Cardiac muscle cell (in vitro differentiated cells and primary cell): ENCODE data around the gene SLC5A10. TPM values are rescaled to one million over a fixed set of nuclear protein-coding genes. Genes with fewer than 3 reads are reported as not detected.
"Not testable (repeated sequence)": the region's sequence is repeated elsewhere in the genome, so short reads cannot be mapped to it uniquely, and the experiment has no call there.

Experiments used
- DNase-seq, 2 donors: peaks; one replicate each; pipeline versions ENCODE4 v3.0.0 to v3.0.0-alpha.2; 2010 to 2017; ENCODE audit warnings: low read depth in 1 of 2, low spot score in 1 of 2
- H3K27ac ChIP-seq: fragments of 200-600 bp; sonication (generic); 2 replicates; pipeline ENCODE4 v1.5.1; 2016
- H3K27me3 ChIP-seq: fragments of 200-600 bp; sonication (generic); 2 replicates; pipeline ENCODE4 v1.6.0; 2016; ENCODE audit warnings: control low read depth
- H3K36me3 ChIP-seq: fragments of 200-600 bp; sonication (generic); 2 replicates; pipeline ENCODE4 v1.5.1; 2016; ENCODE audit warnings: control low read depth
- H3K4me1 ChIP-seq: fragments of 200-600 bp; sonication (generic); 2 replicates; pipeline ENCODE4 v1.8.1; 2017; ENCODE audit warnings: low read depth, mild to moderate bottlenecking, mixed run types
- H3K4me3 ChIP-seq: fragments of 200-600 bp; sonication (generic); 2 replicates; pipeline ENCODE4 v1.5.1; 2016; ENCODE audit warnings: mild to moderate bottlenecking
- H3K9me3 ChIP-seq: fragments of 200-600 bp; sonication (generic); 2 replicates; pipeline ENCODE4 v1.5.1; 2017; ENCODE audit warnings: low read depth, mild to moderate bottlenecking, control low read depth
- polyA plus RNA-seq: library from polyadenylated mRNA; unstranded; fragments of >200 nt; fragmentation: Nextera tagmentation; extraction: Ambion mirVana; gene quantifications from 2 replicates; pipeline ENCODE4 v1.2.1, GENCODE V29; 2016
- total RNA-seq: library from RNA; depleted of rRNA; stranded (reverse); fragments of >200 nt; gene quantifications from 2 replicates; pipeline ENCODE4 v1.2.3, GENCODE V29; 2016

SLC5A10 gene
- total and polyA plus RNA-seq, 2 experiments from 2014 or later: 0.06 TPM; not detected in 1

- not testable (repeated sequence) for DNase-seq, H3K36me3 ChIP-seq, H3K4me3 ChIP-seq, H3K27ac ChIP-seq, H3K9me3 ChIP-seq, H3K4me1 ChIP-seq, H3K27me3 ChIP-seq
These were observed 86.8 kb downstream of the SLC5A10 start for GRCh38 chr17:19038730-19039129.

GRCh38 chr17:19040350-19040749 lies 88.4 kb downstream of the SLC5A10 start:
- not testable (repeated sequence) for H3K27me3 ChIP-seq, H3K9me3 ChIP-seq, H3K27ac ChIP-seq, H3K4me3 ChIP-seq, H3K36me3 ChIP-seq, DNase-seq, H3K4me1 ChIP-seq

- H3K36me3 ChIP-seq, DNase-seq, H3K9me3 ChIP-seq, H3K4me1 ChIP-seq, H3K27me3 ChIP-seq, H3K27ac ChIP-seq, H3K4me3 ChIP-seq: not testable (repeated sequence)
These were observed 89.9 kb downstream of the SLC5A10 start for GRCh38 chr17:19041871-19042270.

GRCh38 chr17:19042369-19042768 lies 90.4 kb downstream of the SLC5A10 start:
- DNase-seq, H3K27me3 ChIP-seq, H3K9me3 ChIP-seq: not testable (repeated sequence)

GRCh38 chr17:19043032-19043431 lies 91.1 kb downstream of the SLC5A10 start:
- H3K4me1 ChIP-seq, H3K36me3 ChIP-seq, DNase-seq, H3K4me3 ChIP-seq, H3K27me3 ChIP-seq, H3K27ac ChIP-seq, H3K9me3 ChIP-seq: not testable (repeated sequence)

More at GRCh38 chr17:19042369-19042768, 90.4 kb downstream of the SLC5A10 start:
- not testable (repeated sequence) for H3K4me1 ChIP-seq, H3K4me3 ChIP-seq, H3K27ac ChIP-seq, H3K36me3 ChIP-seq

GRCh38 chr17:19044643-19045042 lies 92.7 kb downstream of the SLC5A10 start:
- not testable (repeated sequence) for H3K27me3 ChIP-seq, H3K36me3 ChIP-seq, H3K27ac ChIP-seq, H3K4me3 ChIP-seq, H3K9me3 ChIP-seq, H3K4me1 ChIP-seq, DNase-seq

- not testable (repeated sequence) for H3K4me3 ChIP-seq, H3K36me3 ChIP-seq, H3K4me1 ChIP-seq, H3K9me3 ChIP-seq, DNase-seq, H3K27ac ChIP-seq, H3K27me3 ChIP-seq
These were observed 94.9 kb downstream of the SLC5A10 start, which contains the start of gene GRAP for GRCh38 chr17:19046782-19047375. TSS of gene GRAP (minus strand) at chr17:19046957. CDS start at chr17:19046926, 31 bp downstream.

GRCh38 chr17:19047510-19047909 lies 95.5 kb downstream of the SLC5A10 start:
- H3K27me3 ChIP-seq, H3K4me1 ChIP-seq, DNase-seq, H3K36me3 ChIP-seq, H3K9me3 ChIP-seq, H3K27ac ChIP-seq, H3K4me3 ChIP-seq: not testable (repeated sequence)

GRCh38 chr17:19048826-19049225 lies 96.9 kb downstream of the SLC5A10 start:
- DNase-seq, H3K4me3 ChIP-seq, H3K36me3 ChIP-seq, H3K9me3 ChIP-seq, H3K4me1 ChIP-seq, H3K27me3 ChIP-seq, H3K27ac ChIP-seq: not testable (repeated sequence)

GRCh38 chr17:19055447-19055846 lies 103.5 kb downstream of the SLC5A10 start:
- not testable (repeated sequence) for H3K4me3 ChIP-seq, H3K27ac ChIP-seq, DNase-seq, H3K36me3 ChIP-seq, H3K9me3 ChIP-seq, H3K4me1 ChIP-seq, H3K27me3 ChIP-seq

- DNase-seq, H3K27ac ChIP-seq: not testable (repeated sequence)
These were observed 110.2 kb downstream of the SLC5A10 start for GRCh38 chr17:19062009-19062717.

GRCh38 chr17:19062718-19063325 lies 110.9 kb downstream of the SLC5A10 start:
- not testable (repeated sequence) for H3K36me3 ChIP-seq, H3K4me3 ChIP-seq, H3K27me3 ChIP-seq, DNase-seq, H3K4me1 ChIP-seq, H3K27ac ChIP-seq, H3K9me3 ChIP-seq

More at GRCh38 chr17:19062009-19062717, 110.2 kb downstream of the SLC5A10 start:
- not testable (repeated sequence) for H3K4me3 ChIP-seq, H3K36me3 ChIP-seq, H3K4me1 ChIP-seq, H3K9me3 ChIP-seq, H3K27me3 ChIP-seq

- DNase-seq, H3K4me1 ChIP-seq, H3K36me3 ChIP-seq, H3K27ac ChIP-seq, H3K27me3 ChIP-seq, H3K9me3 ChIP-seq, H3K4me3 ChIP-seq: not testable (repeated sequence)
These were observed 111.5 kb downstream of the SLC5A10 start for GRCh38 chr17:19063326-19063956.

- peak; percentile 0 to 12 for DNase-seq
- H3K36me3 ChIP-seq, H3K4me3 ChIP-seq, H3K9me3 ChIP-seq, H3K27me3 ChIP-seq, H3K27ac ChIP-seq, H3K4me1 ChIP-seq: not testable (repeated sequence)
These were observed 112.4 kb downstream of the SLC5A10 start for GRCh38 chr17:19064378-19064777.
